GM21381 (cell line): ENCODE measurements around the gene UNC119B.

Experiments
- ATAC-seq: cut with Tn5 transposase; IDR thresholded peaks from one replicate; pipeline ENCODE4 v1.9.1; 2021; ENCODE audit warnings: mild to moderate bottlenecking, moderate library complexity; ENCODE audit not compliant: unreplicated experiment

The UNC119B gene

GRCh38 chr12:120761519-120761934, 51.3 kb downstream of the UNC119B start:
- ATAC-seq, result no peak

GRCh38 chr12:120762086-120762485, 51.8 kb downstream of the UNC119B start:
- no peak for ATAC-seq

GRCh38 chr12:120763250-120763649, 53.0 kb downstream of the UNC119B start:
- no peak for ATAC-seq

GRCh38 chr12:120764816-120765215, 54.6 kb downstream of the UNC119B start:
- no peak for ATAC-seq

- ATAC-seq, result no peak
These were observed 56.3 kb downstream of the UNC119B start for GRCh38 chr12:120766566-120766965.

GRCh38 chr12:120767071-120768024, 57.1 kb downstream of the UNC119B start:
- no peak for ATAC-seq

- no peak for ATAC-seq
These were observed 60.8 kb downstream of the UNC119B start for GRCh38 chr12:120771097-120771496.
